T-helper 2 cell (primary cell): ENCODE measurements around the gene MIX23.

Source experiments
- DNase-seq, 5 experiments: peaks; one replicate each; pipeline versions ENCODE4 v3.0.0 to v3.0.0-alpha.2; 2012 to 2022

Gene MIX23

GRCh38 chr3:122351612-122352011 is 31.4 kb downstream of the MIX23 start:
- no peak for DNase-seq

- no peak for DNase-seq
Observed at GRCh38 chr3:122350814-122351418, 32.1 kb downstream of the MIX23 start.

- no peak for DNase-seq
Observed at GRCh38 chr3:122349171-122349570, 33.9 kb downstream of the MIX23 start.

GRCh38 chr3:122343654-122344053 is 39.4 kb downstream of the MIX23 start:
- no peak for DNase-seq

GRCh38 chr3:122342803-122343202 is 40.2 kb downstream of the MIX23 start:
- no peak for DNase-seq

- DNase-seq = no peak
Observed at GRCh38 chr3:122332551-122332950, 50.5 kb downstream of the MIX23 start.

GRCh38 chr3:122331886-122332285 is 51.1 kb downstream of the MIX23 start:
- DNase-seq = no peak

- DNase-seq = no peak
Observed at GRCh38 chr3:122325769-122326168, 57.3 kb downstream of the MIX23 start.

GRCh38 chr3:122324871-122325323 is 58.1 kb downstream of the MIX23 start, which contains the start of gene CSTA:
TSS of gene CSTA (plus strand) at chr3:122325248. CDS start at chr3:122325293, 45 bp downstream.
- DNase-seq = no peak

- DNase-seq = peak in 2 of 5 experiments; percentile 4 to 64
Observed at GRCh38 chr3:122322095-122323075, 60.6 kb downstream of the MIX23 start.

GRCh38 chr3:122318620-122319019 is 64.4 kb downstream of the MIX23 start:
- no peak for DNase-seq

GRCh38 chr3:122316368-122316767 is 66.7 kb downstream of the MIX23 start:
- DNase-seq = no peak

- DNase-seq = no peak
Observed at GRCh38 chr3:122315619-122316018, 67.4 kb downstream of the MIX23 start.

- no peak for DNase-seq
Observed at GRCh38 chr3:122314228-122314876, 68.7 kb downstream of the MIX23 start.

- DNase-seq = no peak
Observed at GRCh38 chr3:122313281-122313680, 69.8 kb downstream of the MIX23 start.

GRCh38 chr3:122312826-122313225 is 70.2 kb downstream of the MIX23 start:
- peak in 1 of 5 experiments; percentile 27 for DNase-seq

GRCh38 chr3:122310361-122310760 is 72.7 kb downstream of the MIX23 start:
- no peak for DNase-seq
